Neural cell (in vitro differentiated cells): ENCODE data around the gene TAB3.

Experiments
- CTCF ChIP-seq: fragments of 450-650 bp; IDR thresholded peaks from 2 replicates; pipeline ENCODE4 v1.5.1; 2014; ENCODE audit warnings: antibody characterized with exemption, mild to moderate bottlenecking, moderate library complexity; ENCODE audit not compliant: poor library complexity, severe bottlenecking
- EZH2 ChIP-seq: fragments of 200-600, 300-800 bp; shearing (Covaris generic), sonication (generic); IDR thresholded peaks from 2 replicates; pipeline ENCODE4 v1.6.1; 2014; ENCODE audit warnings: antibody characterized with exemption, low read length, borderline replicate concordance, mild to moderate bottlenecking; ENCODE audit not compliant: insufficient read depth, poor library complexity, severe bottlenecking
- MXI1 ChIP-seq: fragments of 450-650 bp; conservative IDR thresholded peaks from 2 replicates; pipeline ENCODE4 v1.6.1; 2014; ENCODE audit warnings: antibody characterized with exemption, mild to moderate bottlenecking; ENCODE audit not compliant: poor library complexity, severe bottlenecking
- RAD21 ChIP-seq: fragments of 450-650 bp; conservative IDR thresholded peaks from 2 replicates; pipeline ENCODE4 v1.6.1; 2014; ENCODE audit warnings: antibody characterized with exemption, mild to moderate bottlenecking, moderate library complexity

- TF ChIP-seq MXI1 (no peak), CTCF (no peak), RAD21 (no peak), EZH2 (no peak)
These were observed 89.7 kb downstream of the TAB3 start for GRCh38 chrX:30799327-30799726.
